Measurements from ENCODE around the gene BCAS3. TPM values are rescaled to one million over a fixed set of nuclear protein-coding genes. Genes with fewer than 3 reads are reported as not detected.
"Not testable (repeated sequence)": the region's sequence is repeated elsewhere in the genome, so short reads cannot be mapped to it uniquely, and the experiment has no call there.

The BCAS3 gene
- total RNA-seq, 1 donor from 2014 or later: 22.6 TPM

- Mint-ChIP-seq H3K4me3 (ENCODE audit: unreplicated experiment) (no peak overlapping the region), H3K27ac (ENCODE audit: unreplicated experiment) (no peak overlapping the region), H3K27me3 (ENCODE audit: low read depth) (no peaks in the 10 kb centered on the region), H3K9me3 (ENCODE audit: low read depth) (peaks cover 5% of the 10 kb centered on the region), H3K4me1 (ENCODE audit: low read depth) (no peaks in the 10 kb centered on the region), H3K36me3 (ENCODE audit: low read depth) (no peaks in the 10 kb centered on the region)
- TF ChIP-seq, protein P1, sequence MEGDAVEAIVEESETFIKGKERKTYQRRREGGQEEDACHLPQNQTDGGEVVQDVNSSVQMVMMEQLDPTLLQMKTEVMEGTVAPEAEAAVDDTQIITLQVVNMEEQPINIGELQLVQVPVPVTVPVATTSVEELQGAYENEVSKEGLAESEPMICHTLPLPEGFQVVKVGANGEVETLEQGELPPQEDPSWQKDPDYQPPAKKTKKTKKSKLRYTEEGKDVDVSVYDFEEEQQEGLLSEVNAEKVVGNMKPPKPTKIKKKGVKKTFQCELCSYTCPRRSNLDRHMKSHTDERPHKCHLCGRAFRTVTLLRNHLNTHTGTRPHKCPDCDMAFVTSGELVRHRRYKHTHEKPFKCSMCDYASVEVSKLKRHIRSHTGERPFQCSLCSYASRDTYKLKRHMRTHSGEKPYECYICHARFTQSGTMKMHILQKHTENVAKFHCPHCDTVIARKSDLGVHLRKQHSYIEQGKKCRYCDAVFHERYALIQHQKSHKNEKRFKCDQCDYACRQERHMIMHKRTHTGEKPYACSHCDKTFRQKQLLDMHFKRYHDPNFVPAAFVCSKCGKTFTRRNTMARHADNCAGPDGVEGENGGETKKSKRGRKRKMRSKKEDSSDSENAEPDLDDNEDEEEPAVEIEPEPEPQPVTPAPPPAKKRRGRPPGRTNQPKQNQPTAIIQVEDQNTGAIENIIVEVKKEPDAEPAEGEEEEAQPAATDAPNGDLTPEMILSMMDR (IDR thresholded peaks at IDR 0.05): no peak
- no peak for DNase-seq (ENCODE audit: low spot score)
Observed at GRCh38 chr17:60671482-60671881, 6.2 kb upstream of the BCAS3 start.

- peaks cover 21% of the 10 kb centered on the region for H3K4me1 Mint-ChIP-seq (ENCODE audit: low read depth)
- H3K27ac Mint-ChIP-seq (ENCODE audit: unreplicated experiment); H3K27me3 Mint-ChIP-seq (ENCODE audit: low read depth); DNase-seq (ENCODE audit: low spot score); H3K36me3 Mint-ChIP-seq (ENCODE audit: low read depth); H3K4me3 Mint-ChIP-seq (ENCODE audit: unreplicated experiment); H3K9me3 Mint-ChIP-seq (ENCODE audit: low read depth): not testable (repeated sequence)
Observed at GRCh38 chr17:60674637-60675036, 3.0 kb upstream of the BCAS3 start.

DNA sequence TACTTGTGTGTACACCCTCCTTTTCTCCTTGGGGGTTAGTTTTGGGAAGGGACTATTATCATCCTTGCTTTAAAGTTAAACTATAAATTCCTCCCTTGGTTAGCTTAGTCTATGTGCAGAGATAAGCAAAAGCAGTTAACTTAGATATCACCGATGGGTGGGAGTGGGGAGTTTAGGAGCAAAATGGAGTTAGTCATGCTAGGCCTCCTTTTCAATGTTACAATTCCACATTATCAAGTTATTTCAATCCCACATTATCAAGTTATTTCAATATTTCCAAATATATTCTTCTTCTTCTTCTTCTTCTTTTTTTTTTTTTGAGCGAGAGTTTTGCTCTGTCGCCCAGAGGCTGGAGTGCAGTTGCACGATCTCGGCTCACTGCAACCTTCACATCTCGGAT, 1.7 kb upstream of the BCAS3 start:
- H3K36me3 Mint-ChIP-seq (ENCODE audit: low read depth): no peaks in the 10 kb centered on the region
- TF ChIP-seq, protein P1 (IDR thresholded peaks at IDR 0.05): no peak
- H3K4me3 Mint-ChIP-seq (ENCODE audit: unreplicated experiment): no peak overlapping the region
- DNase-seq (ENCODE audit: low spot score): no peak
- H3K27me3 Mint-ChIP-seq (ENCODE audit: low read depth): no peaks in the 10 kb centered on the region
- H3K9me3 Mint-ChIP-seq (ENCODE audit: low read depth): peaks cover 5% of the 10 kb centered on the region
- H3K4me1 Mint-ChIP-seq (ENCODE audit: low read depth): peaks cover 21% of the 10 kb centered on the region
- no peak overlapping the region for H3K27ac Mint-ChIP-seq (ENCODE audit: unreplicated experiment)

DNA sequence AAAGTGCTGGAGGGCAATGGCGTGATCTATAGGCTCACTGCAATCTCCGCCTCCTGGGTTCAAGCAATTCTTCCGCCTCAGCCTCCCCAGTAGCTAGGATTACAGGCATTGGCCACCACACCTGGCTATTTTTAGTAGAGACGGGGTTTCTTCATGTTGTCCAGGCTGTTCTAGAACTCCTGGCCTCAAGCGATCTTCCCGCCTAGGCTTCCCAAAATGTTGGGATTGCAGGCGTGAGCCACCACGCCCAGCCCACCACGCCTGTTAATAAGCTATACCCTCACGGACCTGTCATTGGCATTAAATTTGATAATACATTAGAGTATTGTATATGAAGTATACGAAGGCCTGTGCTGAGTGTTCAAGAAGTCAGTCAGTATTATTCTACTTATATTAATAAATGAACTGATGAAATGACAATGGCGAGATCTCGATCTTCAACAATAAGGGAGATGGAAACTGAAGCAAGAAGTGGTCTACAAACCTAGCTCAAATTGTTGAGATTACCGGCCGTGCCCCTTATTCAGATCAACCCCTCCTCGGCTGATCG, 818 bp upstream of the BCAS3 start:
- Mint-ChIP-seq H3K4me3 (ENCODE audit: unreplicated experiment) (peak overlapping the region; percentile 95), H3K27me3 (ENCODE audit: low read depth) (no peaks in the 10 kb centered on the region), H3K36me3 (ENCODE audit: low read depth) (peaks cover under 1% of the 10 kb centered on the region), H3K27ac (ENCODE audit: unreplicated experiment) (peak overlapping the region; percentile 98), H3K9me3 (ENCODE audit: low read depth) (peaks cover 5% of the 10 kb centered on the region), H3K4me1 (ENCODE audit: low read depth) (peaks cover 21% of the 10 kb centered on the region)
- TF ChIP-seq, protein P1 (IDR thresholded peaks at IDR 0.05): no peak
- no peak for DNase-seq (ENCODE audit: low spot score)

DNA sequence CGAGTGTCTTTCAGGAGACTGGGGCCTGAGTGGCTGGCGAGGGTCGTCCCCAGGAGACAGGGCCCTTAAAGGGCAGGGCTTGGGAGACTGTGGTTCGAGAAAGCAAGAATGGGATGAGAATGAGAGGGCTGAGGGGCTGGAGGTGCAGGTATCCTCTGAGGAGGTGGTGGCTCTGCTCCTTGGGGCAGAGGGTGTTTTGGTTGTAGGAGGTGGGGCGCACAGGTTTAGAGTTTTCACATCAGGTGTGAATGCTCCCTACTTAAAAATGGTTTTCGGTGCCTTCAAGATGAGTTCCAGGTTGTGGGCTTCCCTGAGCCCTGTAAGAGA, 430 bp downstream of the BCAS3 start:
- Mint-ChIP-seq H3K27ac (ENCODE audit: unreplicated experiment) (peak overlapping the region; percentile 98), H3K36me3 (ENCODE audit: low read depth) (peaks cover 3% of the 10 kb centered on the region), H3K27me3 (ENCODE audit: low read depth) (no peaks in the 10 kb centered on the region), H3K4me1 (ENCODE audit: low read depth) (peaks cover 21% of the 10 kb centered on the region), H3K4me3 (ENCODE audit: unreplicated experiment) (peak overlapping the region; percentile 95), H3K9me3 (ENCODE audit: low read depth) (peaks cover 5% of the 10 kb centered on the region)
- TF ChIP-seq, protein P1 (IDR thresholded peaks at IDR 0.05): no peak
- no peak for DNase-seq (ENCODE audit: low spot score)

- no peak overlapping the region for H3K27ac Mint-ChIP-seq (ENCODE audit: unreplicated experiment)
- no peak overlapping the region for H3K4me3 Mint-ChIP-seq (ENCODE audit: unreplicated experiment)
- peaks cover 5% of the 10 kb centered on the region for H3K9me3 Mint-ChIP-seq (ENCODE audit: low read depth)
- TF ChIP-seq, protein P1 (IDR thresholded peaks at IDR 0.05): no peak
- DNase-seq (ENCODE audit: low spot score): no peak
- H3K36me3 Mint-ChIP-seq (ENCODE audit: low read depth): peaks cover 5% of the 10 kb centered on the region
- H3K4me1 Mint-ChIP-seq (ENCODE audit: low read depth): peaks cover 21% of the 10 kb centered on the region
- no peaks in the 10 kb centered on the region for H3K27me3 Mint-ChIP-seq (ENCODE audit: low read depth)
Observed at GRCh38 chr17:60679287-60679686, 1.6 kb downstream of the BCAS3 start.
